Caki2 (cell line): Measurements from ENCODE around the gene HAUS3. TPM values are rescaled to one million over a fixed set of nuclear protein-coding genes. Genes with fewer than 3 reads are reported as not detected.

Source experiments
- DNase-seq: peaks from one replicate; pipeline ENCODE4 v3.0.0-alpha.2; 2015; ENCODE audit warnings: low read depth
- in situ Hi-C: cut with HindIII; loops from 2 replicates; pipeline ENCODE4 v1.10.0; 2016; ENCODE audit warnings: low sequenced_read_pairs, low pct_unique_long_range_greater_than_20kb, mixed read lengths
- total RNA-seq: library from RNA; depleted of rRNA; stranded (reverse); fragments of >200 nt; shearing (Covaris generic); gene quantifications from 2 replicates; pipeline ENCODE4 v1.2.3, GENCODE V29; 2014; ENCODE audit warnings: low replicate concordance; rRNA removed

Gene HAUS3
- total RNA-seq, 1 experiment from 2014 or later = 8.6 TPM

DNA sequence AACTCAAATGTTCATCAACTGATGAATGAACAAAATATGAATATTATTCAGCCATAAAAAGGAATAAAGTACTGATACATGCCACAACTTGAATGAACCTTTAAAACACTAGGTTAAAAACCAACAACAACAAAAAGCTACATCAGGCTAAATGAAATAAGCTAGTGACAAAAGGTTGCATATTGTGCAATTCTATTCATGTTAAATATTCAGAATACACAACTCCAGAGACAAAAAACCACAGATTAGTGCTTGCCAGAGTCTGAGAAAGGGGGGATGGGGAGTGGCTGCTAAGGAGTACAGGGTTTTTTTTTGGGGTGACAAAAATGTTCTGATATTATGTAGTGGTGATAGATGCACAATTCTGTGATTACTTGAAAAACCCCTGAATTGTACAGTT lies 58.5 kb downstream of the HAUS3 start:
- in situ Hi-C loops = no loop called here

GRCh38 chr4:2182994-2183393 lies 58.9 kb downstream of the HAUS3 start:
- in situ Hi-C loops = no loop called here
- DNase-seq = no peak

More for the DNA sequence above, 58.5 kb downstream of the HAUS3 start:
- DNase-seq = no peak

DNA sequence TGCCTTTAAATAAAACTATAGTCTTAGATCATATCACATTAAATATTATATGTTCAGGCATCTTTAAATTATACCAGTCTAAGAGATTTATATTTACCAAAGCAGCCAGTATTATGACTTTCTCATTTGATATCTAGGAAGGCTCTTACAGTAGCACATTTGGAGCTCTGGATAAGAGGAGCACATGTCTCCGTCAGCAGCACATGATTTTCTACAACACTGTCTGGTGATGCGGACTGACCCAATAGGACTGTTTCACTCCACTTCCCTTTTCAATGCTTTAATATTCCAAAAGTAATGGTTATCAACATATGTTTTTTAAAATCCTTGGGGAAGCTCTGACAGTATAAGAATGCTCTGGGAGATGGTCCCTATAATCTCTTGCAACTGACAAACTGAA lies 61.5 kb downstream of the HAUS3 start:
- no peak for DNase-seq
- in situ Hi-C loops = no loop called here

- in situ Hi-C loops = no loop called here
- DNase-seq = no peak
Measured at GRCh38 chr4:2179717-2180116, 62.2 kb downstream of the HAUS3 start.

DNA sequence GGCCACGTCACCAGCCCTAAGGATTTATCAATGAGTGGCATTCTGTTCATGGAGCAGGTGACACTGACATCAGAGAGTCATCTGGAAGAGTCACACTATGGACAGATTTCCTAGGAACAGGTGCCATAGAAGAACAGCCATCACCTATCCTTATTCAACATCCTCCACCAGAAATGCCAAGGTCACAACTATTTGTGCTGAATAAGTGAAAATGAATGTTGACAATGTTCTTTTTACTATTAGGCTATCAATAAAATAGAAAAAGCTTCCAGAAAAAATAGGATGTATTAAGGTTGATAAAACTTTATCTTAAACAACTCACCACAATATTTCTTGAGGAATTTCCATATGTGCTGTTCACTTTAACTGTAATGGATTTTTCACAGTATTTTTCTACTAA lies 62.9 kb downstream of the HAUS3 start:
- DNase-seq = no peak
- in situ Hi-C loops = no loop called here

Other genes starting within 250 kb of the HAUS3 start
- 34.3 and 34.5 TPM in 2 replicates for gene NELFA, start 233.1 kb downstream of the HAUS3 start, total RNA-seq
- gene NAT8L, start 182.8 kb downstream of the HAUS3 start, total RNA-seq = 2.7 and 3.0 TPM in 2 replicates
- 0.10 and 0.58 TPM in 2 replicates for gene POLN, start within 50 bp of the HAUS3 start, total RNA-seq
- gene MXD4, start 20.0 kb upstream of the HAUS3 start, total RNA-seq = 16.2 and 20.3 TPM in 2 replicates
- 0.43 and 0.91 TPM in 2 replicates for gene ZFYVE28, start 176.5 kb upstream of the HAUS3 start, total RNA-seq
- not detected in 2 replicates for gene CFAP99, start 176.8 kb upstream of the HAUS3 start, total RNA-seq
- 53.0 and 72.8 TPM in 2 replicates for gene RNF4, start 227.0 kb upstream of the HAUS3 start, total RNA-seq